HG03571 (cell line): ENCODE data around the gene DLG1.
"Not testable (repeated sequence)": the region's sequence is repeated elsewhere in the genome, so short reads cannot be mapped to it uniquely, and the experiment has no call there.

Experiments
- ATAC-seq: cut with Tn5 transposase; IDR thresholded peaks from one replicate; pipeline ENCODE4 v1.9.1; 2021; ENCODE audit not compliant: unreplicated experiment

DLG1 gene

DNA sequence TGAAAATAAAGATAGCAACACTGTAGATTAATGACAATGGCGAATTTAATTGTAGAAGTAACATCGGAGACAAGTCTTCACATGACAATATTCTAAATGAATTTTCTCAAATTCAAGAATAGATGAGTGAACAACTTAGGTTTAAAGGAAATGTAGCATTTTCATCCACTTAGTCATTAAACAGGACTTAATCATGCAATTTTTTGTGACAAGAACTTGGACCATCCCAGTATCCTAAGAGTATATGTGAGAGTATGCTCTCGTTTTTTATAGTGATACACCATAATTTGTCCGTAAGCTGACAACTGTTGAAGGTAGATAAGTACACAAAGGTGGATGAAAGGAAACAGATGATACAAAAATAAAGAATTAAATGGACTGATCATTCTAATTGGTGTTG is 81.5 kb downstream of the DLG1 start:
- no peak for ATAC-seq

DNA sequence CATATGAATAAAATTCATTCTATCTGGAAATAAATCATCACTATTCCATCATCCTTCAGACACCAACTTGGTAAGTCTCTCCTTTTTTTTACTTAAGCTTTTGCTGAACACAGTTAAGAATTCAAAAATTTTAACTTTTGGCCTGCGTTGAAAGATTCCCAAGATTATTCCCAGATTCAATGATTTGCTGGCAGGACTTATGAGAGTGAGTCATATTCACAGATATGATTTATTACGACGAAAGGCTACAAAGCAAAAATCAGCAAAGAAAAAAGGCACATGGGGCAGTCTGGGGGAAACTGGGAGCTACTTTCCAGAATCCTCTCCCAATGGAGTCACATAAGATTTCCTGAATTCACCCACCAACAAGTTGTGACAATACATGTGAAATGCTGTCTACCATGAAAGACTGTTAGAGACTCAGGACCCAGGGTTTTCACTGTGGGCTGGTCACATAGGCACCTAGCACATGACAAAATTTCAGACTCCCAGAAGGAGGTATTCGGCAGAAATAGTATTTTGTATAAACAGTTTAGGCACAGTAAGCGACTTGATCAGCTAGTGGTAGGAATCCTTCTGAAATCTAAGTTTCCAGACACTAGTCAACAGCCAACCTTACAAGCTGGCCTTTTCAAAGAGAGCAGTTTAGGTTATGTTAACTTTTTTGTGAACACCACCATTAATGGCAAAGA is 82.1 kb downstream of the DLG1 start:
- ATAC-seq: no peak

DNA sequence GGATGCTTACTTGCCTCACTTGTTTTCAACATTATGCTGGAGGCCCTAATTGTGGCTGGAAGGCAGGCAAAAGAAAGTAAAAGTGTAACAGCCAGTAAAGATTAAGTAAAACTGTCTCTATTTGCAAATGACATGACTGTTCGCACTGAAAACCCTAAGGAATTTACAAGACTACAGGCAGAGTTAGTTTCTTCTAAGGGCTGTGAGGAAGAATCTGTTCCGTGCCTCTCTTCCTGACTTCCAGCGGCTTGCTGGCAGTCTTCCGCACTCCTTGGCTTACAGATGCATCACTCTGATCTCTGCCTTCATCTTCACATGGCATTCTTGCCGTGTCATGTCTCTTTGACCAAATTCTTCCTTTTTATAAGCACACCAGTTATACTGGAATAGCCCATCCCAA is 86.1 kb downstream of the DLG1 start:
- no peak for ATAC-seq

DNA sequence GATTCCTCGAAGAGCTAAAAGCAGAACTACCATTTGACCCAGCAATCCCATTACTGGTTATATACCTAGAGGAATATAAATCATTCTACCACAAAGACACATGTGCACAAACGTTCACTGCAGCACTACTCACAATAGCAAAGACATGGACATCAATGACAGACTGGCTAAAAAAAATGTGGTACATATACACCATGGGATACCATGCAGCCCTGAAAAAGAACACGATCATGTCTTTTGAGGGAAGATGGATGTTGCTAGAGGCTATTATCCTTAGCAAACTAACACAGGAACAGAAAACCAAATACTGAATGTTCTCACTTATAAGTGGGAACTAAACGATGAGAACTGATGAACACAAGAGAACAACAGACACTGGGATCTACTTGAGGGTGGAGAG is 86.7 kb downstream of the DLG1 start:
- not testable (repeated sequence) for ATAC-seq

DNA sequence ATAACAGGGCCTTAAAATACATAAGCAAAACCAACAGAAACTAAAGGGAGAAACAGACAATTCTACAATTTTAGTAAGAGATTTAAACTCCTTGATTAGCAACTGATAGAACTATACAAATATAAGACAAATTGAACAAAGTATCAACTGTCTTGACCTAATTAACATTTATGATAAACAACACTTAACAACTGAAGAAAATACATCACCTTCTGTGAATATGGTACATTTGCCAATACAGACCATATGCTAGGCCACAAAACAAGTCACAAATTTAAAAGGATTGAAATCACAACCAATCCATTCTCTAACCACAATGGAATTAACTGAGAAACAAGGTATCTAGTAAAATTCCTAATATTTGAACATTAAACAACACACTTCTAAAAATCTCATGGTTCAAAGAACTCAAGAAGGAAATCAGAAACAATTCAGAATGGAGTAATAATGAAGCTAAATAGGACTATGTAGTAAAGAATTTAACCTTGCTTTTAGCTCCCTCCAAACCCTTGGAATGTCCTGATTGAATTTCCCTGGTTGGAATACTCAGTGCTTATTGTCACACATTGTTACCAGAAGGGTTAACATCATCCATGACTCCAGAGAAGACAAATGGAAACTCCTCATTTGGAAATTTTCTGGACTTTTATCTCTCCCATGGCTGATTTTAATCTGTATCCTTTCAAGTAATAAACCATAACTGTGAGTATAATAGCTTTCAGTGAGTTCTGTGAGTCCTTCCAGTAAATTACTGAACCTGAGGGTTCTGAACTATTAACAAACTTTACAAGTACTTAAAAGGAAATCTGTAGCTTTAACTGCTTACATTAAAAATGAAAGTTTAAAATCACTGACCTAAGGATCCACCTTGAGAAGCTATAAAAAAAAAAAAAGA is 88.8 kb downstream of the DLG1 start:
- ATAC-seq: no peak

DNA sequence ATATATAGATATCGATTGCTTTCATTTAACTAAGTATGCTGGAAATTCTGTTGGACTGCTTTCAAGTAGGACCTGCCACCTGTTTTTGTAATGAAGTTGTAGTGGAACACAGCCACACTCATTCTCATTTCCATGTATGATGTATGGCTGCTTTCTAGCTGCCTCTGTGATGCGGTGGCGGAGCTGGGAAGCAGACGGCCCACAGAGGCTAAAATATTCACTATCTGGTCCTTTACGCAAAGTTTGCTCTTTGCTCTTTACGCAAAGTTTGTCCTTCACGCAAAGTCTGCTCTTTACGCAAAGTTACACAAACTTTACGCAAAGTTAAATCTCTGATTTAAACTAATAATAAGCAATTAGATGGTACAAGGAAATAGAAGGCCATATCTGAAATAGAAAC is 91.5 kb downstream of the DLG1 start:
- ATAC-seq: no peak

DNA sequence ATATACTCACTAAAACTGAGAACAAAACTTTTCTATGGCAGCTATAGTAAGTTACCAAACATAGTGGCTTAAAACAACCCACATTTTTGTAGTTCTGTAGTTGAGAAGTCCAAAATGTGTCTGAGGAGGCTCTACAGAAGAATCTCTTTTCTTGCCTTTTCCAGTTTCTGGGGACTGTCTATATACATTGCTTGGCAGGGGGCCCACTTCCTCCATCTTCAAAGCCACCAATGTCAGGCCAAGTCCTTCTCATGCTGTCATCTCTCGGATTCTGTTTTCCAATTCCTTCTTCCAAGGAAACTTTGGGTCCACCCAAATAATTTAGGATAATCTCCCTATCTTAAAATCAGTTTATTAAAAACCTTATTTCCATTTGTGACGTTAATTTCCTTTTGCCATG is 92.7 kb downstream of the DLG1 start:
- ATAC-seq: no peak

DNA sequence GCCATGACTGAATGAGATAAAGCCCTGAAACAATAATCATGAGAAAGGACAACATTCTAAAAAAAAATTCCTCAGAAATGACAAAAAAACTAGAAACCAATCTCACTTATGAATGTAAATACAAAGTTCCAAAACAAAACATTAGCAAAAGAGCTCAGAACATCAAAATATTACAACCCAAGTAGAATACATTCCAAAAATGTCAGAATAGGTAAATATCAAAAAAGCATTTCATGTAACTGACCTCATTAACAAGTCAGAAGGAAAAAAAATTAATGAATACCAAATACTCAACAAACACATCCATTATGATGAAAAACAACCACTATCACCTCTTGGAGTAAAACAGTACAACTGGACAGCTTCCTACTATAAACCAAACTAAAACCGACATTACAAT is 93.1 kb downstream of the DLG1 start:
- no peak for ATAC-seq

DNA sequence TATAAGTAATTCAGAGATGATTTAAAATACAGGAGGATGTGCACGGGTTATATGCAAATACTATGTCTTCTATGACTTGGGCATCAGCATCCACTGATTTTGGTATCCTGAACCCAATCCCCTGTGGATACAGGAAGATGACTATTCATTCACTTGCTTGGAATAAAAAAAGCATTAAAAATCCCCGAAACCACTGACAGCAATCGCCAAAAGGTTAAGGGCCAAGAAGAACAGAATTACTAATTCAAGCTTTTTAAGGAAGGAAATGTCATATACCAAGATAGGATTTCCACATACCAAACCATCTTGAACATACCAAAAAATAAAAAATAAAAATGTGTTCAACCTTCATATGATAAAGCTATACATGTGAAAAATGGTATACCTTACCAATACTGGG is 93.7 kb downstream of the DLG1 start:
- no peak for ATAC-seq

DNA sequence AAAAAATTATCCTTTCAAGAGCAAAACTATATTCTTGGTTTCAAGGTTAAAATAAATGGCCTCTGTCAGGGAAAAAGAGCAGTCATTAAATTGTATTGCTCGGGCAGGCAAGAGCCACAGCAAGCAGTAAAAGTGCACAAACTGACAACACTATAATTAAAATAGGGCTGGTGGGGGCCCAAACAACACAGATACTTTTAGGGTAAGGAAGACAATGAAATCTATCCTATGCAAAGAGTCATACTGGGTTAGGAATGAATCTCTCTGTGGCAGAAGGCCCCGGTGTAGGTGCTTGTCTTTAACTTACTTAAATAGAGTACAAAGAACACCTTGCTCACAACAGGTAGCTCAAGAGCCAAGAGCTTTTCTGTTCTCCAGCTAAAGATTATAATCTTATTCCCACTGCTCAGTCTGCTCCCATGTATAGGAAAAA is 94.7 kb downstream of the DLG1 start:
- no peak for ATAC-seq

DNA sequence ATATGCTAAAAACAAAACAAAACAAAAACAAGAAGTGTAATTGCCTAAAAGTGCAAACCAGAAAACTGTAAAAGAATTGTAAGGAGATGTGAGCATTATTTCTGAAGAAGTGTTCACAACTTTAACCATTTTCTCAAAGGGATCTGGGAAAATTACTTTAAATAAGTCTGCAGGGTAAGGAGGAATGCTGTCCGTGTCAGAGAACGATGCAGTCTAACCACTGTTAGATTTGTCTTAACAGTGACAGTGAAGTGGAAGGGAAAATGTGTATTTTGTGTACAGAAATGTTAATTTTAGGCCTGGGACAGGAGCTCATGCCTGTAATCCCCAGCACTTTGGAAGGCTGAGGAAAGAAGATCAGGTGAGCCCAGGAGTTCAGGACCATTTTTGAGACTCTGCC is 95.7 kb downstream of the DLG1 start:
- no peak for ATAC-seq

DNA sequence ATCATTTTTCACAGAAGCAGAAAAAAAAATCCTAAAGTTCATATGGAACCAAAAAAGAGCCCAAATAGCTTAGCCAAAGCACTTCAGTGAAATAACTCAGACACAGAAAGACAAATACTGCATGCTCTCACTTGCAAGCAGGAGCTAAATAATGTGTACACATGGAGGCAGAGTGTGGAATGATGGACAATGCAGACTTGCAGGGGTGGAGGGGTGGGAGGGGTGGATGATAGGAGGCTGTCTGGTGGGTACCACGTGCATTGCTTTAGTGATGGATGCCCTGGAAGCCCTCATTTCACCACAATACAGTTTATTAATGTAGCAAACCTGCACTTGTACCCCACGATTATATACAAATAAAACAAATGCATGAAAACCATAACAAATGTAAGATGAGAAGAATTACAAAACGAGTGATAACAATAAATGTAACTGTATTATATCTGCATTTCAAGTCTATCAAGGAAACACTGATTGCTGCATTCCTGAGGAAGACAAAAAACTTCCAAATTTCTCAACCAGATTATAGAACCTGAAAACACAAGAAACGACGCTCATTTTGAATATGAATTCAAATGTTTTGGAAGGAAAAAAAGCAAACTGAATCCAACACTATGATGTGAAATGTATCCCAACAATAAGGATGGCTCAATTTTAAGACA is 96.5 kb downstream of the DLG1 start:
- no peak for ATAC-seq

DNA sequence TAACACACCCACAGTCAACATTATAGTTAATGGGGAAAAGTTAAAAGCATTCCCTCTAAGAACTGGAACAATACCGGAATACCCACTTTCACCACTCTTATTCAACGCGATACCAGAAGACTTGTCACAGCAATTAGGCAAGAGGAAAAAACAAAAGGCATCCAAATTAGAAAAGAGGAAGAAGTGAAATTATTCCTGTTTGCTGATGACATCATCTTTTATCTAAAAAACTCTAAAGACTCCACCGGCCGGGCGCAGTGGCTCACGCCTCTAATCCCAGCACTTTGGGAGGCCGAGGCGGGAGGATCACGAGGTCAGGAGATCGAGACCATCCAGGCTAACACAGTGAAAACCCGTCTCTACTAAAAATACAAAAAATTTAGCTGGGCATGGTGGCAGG is 97.6 kb downstream of the DLG1 start:
- not testable (repeated sequence) for ATAC-seq

DNA sequence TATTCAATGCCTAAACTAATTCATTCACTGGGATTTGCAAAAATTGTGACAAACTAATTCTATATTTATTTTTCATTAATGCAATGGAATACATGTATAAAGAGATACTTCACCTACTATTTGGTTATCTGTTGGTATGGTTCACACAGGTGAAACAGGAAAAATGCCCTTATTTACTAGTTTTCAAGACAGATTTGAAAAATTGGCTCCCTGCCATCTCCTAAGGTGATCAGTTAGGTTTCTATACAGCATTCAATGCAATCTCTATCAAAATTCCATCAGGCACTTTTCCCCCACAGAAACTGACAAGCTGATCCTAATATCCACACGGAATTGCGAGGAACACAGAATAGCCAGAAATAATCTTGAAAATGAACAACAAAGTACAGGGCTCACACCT is 101.1 kb downstream of the DLG1 start:
- ATAC-seq: no peak

DNA sequence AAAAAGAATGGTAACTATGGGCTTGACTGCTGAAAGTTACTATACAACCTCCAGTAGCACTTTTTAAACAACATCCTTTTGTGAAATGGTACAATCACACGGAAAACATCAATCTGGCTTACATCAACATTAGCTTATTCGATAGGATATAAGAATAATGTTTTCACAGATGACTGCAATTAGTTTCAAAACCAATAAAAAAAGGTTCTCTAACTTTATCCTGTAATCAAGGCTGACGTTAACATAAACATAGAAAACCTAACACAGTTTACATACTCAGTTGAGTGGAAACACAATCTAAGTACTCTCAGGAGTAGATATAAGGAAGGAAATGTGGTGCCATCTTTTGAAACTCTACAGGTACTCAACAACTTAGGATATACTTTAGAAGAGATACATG is 102.2 kb downstream of the DLG1 start:
- no peak for ATAC-seq

DNA sequence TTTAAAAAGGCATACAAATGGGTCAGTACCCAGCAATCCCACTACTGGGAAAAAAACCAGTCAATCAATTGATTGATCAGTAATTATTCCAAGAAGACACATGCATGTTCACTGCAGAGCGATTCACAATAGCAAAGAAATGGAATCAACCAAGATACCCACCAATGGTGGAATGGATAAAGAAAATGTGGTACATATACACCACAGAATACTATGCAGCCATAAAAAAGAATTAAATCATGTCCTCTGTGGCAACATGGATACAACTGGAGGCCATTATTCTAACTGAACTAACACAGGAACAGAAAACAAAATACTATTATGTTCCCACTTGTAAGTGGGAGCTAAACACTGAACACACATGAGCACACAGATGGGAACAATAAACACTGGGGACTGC is 103.1 kb downstream of the DLG1 start:
- no peak for ATAC-seq

DNA sequence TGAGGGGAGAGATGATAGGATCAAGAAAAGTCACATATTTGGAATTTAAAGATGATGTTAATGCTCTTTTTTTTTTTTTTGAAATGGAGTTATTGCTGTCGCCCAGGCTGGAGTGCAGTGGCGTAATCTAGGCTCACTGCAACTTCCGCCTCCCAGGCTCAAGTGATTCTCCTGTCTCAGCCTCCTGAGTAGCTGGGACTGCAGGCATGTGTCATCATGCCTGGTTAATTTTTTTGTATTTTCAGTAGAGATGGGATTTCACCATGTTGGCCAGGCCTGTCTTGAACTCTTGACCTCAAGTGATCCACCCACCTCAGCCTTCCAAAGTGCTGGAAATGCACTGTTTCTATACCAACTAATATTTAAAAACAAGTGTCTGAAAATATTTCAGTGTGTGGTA is 104.7 kb downstream of the DLG1 start:
- not testable (repeated sequence) for ATAC-seq

DNA sequence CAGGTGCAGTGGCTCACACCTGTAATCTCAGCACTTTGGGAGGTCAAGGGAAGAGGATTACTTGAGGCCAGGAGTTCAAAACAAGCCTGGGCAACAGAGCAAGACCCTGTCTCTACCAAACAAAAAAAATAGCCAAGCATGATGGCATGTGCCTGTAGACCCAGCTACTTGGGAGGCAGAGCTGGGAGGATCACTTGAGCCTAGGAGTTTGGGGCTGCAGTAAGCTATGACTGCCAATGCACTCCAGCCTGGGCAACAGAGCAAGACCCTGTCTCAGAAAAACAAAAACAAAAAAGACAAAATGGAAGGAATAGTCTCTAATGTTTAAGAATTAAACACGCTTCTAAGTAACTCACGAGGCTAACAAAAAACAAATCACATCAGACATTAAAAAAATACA is 106.5 kb downstream of the DLG1 start:
- no peak for ATAC-seq

DNA sequence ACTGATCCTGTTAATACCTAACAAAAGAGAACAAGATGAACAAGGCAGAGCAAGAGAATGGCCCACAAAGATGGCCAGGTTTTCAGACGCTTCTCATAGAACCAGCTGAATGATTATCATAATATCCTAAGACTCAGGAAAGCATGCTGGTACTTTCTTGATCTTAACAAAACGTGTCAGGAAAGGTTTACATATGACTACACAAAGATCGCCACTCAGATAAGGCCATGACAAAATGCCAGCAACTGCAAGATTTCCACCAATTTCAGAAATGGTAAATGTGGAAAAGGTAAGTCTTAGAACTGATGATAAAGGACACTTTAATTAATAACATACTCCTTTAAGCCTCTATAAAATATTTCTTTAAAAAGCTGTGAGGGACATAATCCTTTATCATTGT is 108.8 kb downstream of the DLG1 start:
- ATAC-seq: no peak

DNA sequence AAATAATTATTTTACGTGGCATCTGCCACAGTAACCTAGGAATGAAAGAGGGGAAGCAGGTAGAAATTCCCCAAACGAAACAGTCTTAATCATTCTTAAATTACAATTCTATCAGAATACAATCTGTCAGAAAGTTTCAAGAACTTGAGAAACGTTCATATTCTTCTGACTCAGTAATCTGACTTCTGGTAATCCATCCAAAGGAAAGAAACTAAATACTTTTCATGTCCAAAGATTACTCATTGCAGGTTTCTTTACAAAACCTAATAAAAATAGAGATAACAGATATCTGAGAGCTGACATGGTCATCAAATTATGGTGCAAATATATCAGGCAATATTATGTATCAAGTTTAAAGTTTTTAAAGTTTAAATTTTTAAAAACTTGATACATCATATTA is 109.4 kb downstream of the DLG1 start:
- ATAC-seq: no peak

DNA sequence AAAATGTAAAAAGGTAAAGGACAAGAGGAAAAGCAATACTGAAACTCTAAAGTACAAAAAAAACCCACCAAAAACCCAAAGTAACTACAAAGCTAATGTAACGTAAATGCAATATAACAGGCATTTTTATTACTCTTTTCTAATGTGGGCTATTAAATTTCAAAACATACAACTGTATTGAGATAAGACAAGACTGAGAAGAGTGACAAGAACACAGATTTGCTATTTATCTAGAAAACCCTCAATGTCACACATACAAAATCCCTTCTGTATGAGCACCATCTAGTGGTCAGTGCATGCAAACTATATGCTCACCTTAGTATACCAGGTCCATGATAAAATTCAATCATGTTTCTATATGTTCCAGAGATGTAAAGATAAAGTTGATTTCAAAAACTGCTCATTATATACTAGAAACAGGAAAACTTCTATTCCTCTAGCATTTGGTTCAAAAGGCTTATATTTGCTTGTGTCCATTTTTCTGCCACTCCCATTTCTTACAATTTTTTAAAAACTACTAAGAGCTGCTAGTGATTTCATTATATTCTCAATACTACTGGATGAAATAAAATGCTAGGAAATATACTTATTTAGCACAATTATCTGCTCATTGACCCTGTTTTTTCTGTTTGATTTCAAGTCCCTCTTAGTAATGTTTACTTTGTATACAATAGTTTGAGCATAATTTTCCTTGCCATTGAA is 111.4 kb downstream of the DLG1 start:
- peak; percentile 69 for ATAC-seq
